H9 (cell line): Measurements from ENCODE around the gene ADAM22. TPM values are rescaled to one million over a fixed set of nuclear protein-coding genes. Genes with fewer than 3 reads are reported as not detected.

Experiments used
- DNase-seq: peaks from one replicate; pipeline ENCODE4 v3.0.0-alpha.2; 2017
- H2AFZ ChIP-seq: one replicate; pipeline ENCODE4 v1.6.1; 2013; ENCODE audit warnings: mild to moderate bottlenecking, low read length, control low read depth, moderate library complexity
- H2AK5ac ChIP-seq: 2 replicates; pipeline ENCODE4 v1.6.1; 2013; ENCODE audit warnings: low read length, control low read depth, mixed read lengths; ENCODE audit not compliant: insufficient read length
- H2BK120ac ChIP-seq: one replicate; pipeline ENCODE4 v1.6.1; 2013; ENCODE audit warnings: low read depth, mild to moderate bottlenecking, low read length, control low read depth, inconsistent platforms; ENCODE audit not compliant: poor library complexity, severe bottlenecking
- H2BK12ac ChIP-seq: 2 replicates; pipeline ENCODE4 v1.6.1; 2013; ENCODE audit warnings: low read length, control low read depth, mixed read lengths, low read depth; ENCODE audit not compliant: insufficient read length
- H2BK15ac ChIP-seq: 2 replicates; pipeline ENCODE4 v1.6.1; 2013; ENCODE audit warnings: low read depth, low read length, control low read depth
- H2BK20ac ChIP-seq: one replicate; pipeline ENCODE4 v1.6.1; 2013; ENCODE audit warnings: low read depth, mild to moderate bottlenecking, low read length, control low read depth, inconsistent platforms; ENCODE audit not compliant: poor library complexity, severe bottlenecking
- H2BK5ac ChIP-seq: 2 replicates; pipeline ENCODE4 v1.6.1; 2013; ENCODE audit warnings: low read length, control low read depth, mixed read lengths; ENCODE audit not compliant: insufficient read length
- H3K14ac ChIP-seq: 2 replicates; pipeline ENCODE4 v1.6.1; 2013; ENCODE audit warnings: low read length, control low read depth; ENCODE audit not compliant: insufficient read depth
- H3K18ac ChIP-seq: 2 replicates; pipeline ENCODE4 v1.6.1; 2013; ENCODE audit warnings: low read depth, mild to moderate bottlenecking, mixed read lengths, low read length, control low read depth; ENCODE audit not compliant: insufficient read length
- H3K23ac ChIP-seq: 2 replicates; pipeline ENCODE4 v1.6.1; 2013; ENCODE audit warnings: low read length, control low read depth, mixed read lengths, low read depth; ENCODE audit not compliant: insufficient read length
- H3K23me2 ChIP-seq: 2 replicates; pipeline ENCODE4 v1.6.1; 2013; ENCODE audit warnings: low read depth, mild to moderate bottlenecking, mixed read lengths, low read length, control low read depth; ENCODE audit not compliant: insufficient read length, poor library complexity, severe bottlenecking
- H3K27ac ChIP-seq: 2 replicates; pipeline ENCODE4 v1.5.1; 2013; ENCODE audit warnings: low read length, control low read depth, mixed read lengths, low read depth; ENCODE audit not compliant: insufficient read length
- H3K27me3 ChIP-seq: 2 replicates; pipeline ENCODE4 v1.6.1; 2013; ENCODE audit warnings: low read length, control low read depth, inconsistent platforms; ENCODE audit not compliant: insufficient read depth
- H3K4ac ChIP-seq: 2 replicates; pipeline ENCODE4 v1.6.1; 2013; ENCODE audit warnings: low read depth, mild to moderate bottlenecking, control low read depth, inconsistent platforms, low read length, moderate library complexity
- H3K4me1 ChIP-seq: 2 replicates; pipeline ENCODE4 v1.6.1; 2013; ENCODE audit warnings: low read length, control low read depth, inconsistent platforms; ENCODE audit not compliant: insufficient read depth
- H3K4me2 ChIP-seq: 2 replicates; pipeline ENCODE4 v1.6.1; 2013; ENCODE audit warnings: low read length, control low read depth, mixed read lengths; ENCODE audit not compliant: insufficient read length, insufficient read depth
- H3K56ac ChIP-seq: 2 replicates; pipeline ENCODE4 v1.6.1; 2013; ENCODE audit warnings: low read depth, mild to moderate bottlenecking, mixed read lengths, low read length, control low read depth; ENCODE audit not compliant: insufficient read length
- H3K79me1 ChIP-seq: 2 replicates; pipeline ENCODE4 v1.6.1; 2013; ENCODE audit warnings: low read depth, mild to moderate bottlenecking, moderate library complexity, low read length, control low read depth, inconsistent platforms; ENCODE audit not compliant: insufficient read depth, poor library complexity, severe bottlenecking
- H3K79me2 ChIP-seq: 2 replicates; pipeline ENCODE4 v1.6.1; 2013; ENCODE audit warnings: low read length, control low read depth, inconsistent platforms; ENCODE audit not compliant: insufficient read depth
- H3K9ac ChIP-seq: 2 replicates; pipeline ENCODE4 v1.6.1; 2013; ENCODE audit warnings: low read length, control low read depth, mixed read lengths; ENCODE audit not compliant: insufficient read length; ENCODE audit errors: extremely low read depth
- H3K9me3 ChIP-seq: one replicate; pipeline ENCODE4 v1.6.1; 2013; ENCODE audit warnings: low read depth, low read length, inconsistent platforms; ENCODE audit not compliant: control insufficient read depth
- H3T11ph ChIP-seq: one replicate; pipeline ENCODE4 v1.6.1; 2013; ENCODE audit warnings: mild to moderate bottlenecking, low read length, control low read depth, inconsistent platforms
- H4K20me1 ChIP-seq: one replicate; pipeline ENCODE4 v1.6.1; 2013; ENCODE audit not compliant: control insufficient read depth, insufficient read length, insufficient read depth
- H4K5ac ChIP-seq: 2 replicates; pipeline ENCODE4 v1.6.1; 2013; ENCODE audit warnings: low read depth, mild to moderate bottlenecking, mixed read lengths, low read length, control low read depth; ENCODE audit not compliant: insufficient read length
- H4K8ac ChIP-seq: replicated peaks from 2 replicates; pipeline ENCODE4 v1.6.1; 2013; ENCODE audit warnings: low read length, control low read depth, mixed read lengths, low read depth; ENCODE audit not compliant: insufficient read length
- H4K91ac ChIP-seq: 2 replicates; pipeline ENCODE4 v1.6.1; 2013; ENCODE audit warnings: low read depth, mild to moderate bottlenecking, moderate library complexity, mixed read lengths, low read length, control low read depth; ENCODE audit not compliant: insufficient read length
- H3K27ac Mint-ChIP-seq, 3 experiments: 2 replicates in 2 of 3; 3 replicates in 1 of 3; pipeline ENCODE4 v1.8.0; 2020 to 2021; ENCODE audit warnings: mixed read lengths in 3 of 3, mild to moderate bottlenecking in 1 of 3, moderate library complexity in 1 of 3
- H3K27me3 Mint-ChIP-seq: 2 replicates; pipeline ENCODE4 v1.8.0; 2021; ENCODE audit warnings: low read depth, mild to moderate bottlenecking, moderate library complexity, mixed read lengths
- H3K36me3 Mint-ChIP-seq, 3 experiments: 2 replicates in 2 of 3; 3 replicates in 1 of 3; pipeline ENCODE4 v1.8.0; 2020 to 2021; ENCODE audit warnings: low read depth in 3 of 3, mixed read lengths in 3 of 3; ENCODE audit not compliant: insufficient read depth in 1 of 3
- H3K4me1 Mint-ChIP-seq, 2 experiments: 2 replicates each; pipeline ENCODE4 v1.8.0; 2020; ENCODE audit warnings: mixed read lengths in 2 of 2
- H3K4me3 Mint-ChIP-seq, 2 experiments: 2 replicates in 1 of 2; 3 replicates in 1 of 2; pipeline ENCODE4 v1.8.0; 2020 to 2021; ENCODE audit warnings: mild to moderate bottlenecking in 2 of 2, mixed read lengths in 2 of 2, moderate library complexity in 1 of 2
- H3K9me3 Mint-ChIP-seq, 2 experiments: 2 replicates in 1 of 2; 3 replicates in 1 of 2; pipeline ENCODE4 v1.8.0; 2020; ENCODE audit warnings: mild to moderate bottlenecking in 2 of 2, mixed read lengths in 2 of 2, moderate library complexity in 1 of 2
- WGBS: extraction: QIAGEN DNeasy Blood & Tissue Kit; methylation state at CpG from one replicate; pipeline ENCODE4 v1.1.7; 2013; ENCODE audit warnings: missing lambda C conversion rate, low lambda C conversion rate, mixed read lengths; ENCODE audit not compliant: insufficient read length; ENCODE audit errors: extremely low coverage; 5-methylcytosine and 5-hydroxymethylcytosine counted together
- total RNA-seq: library from RNA; stranded (reverse); gene quantifications from 2 replicates; pipeline ENCODE4 v1.2.1, GENCODE V29; 2021
- TF ChIP-seq, protein P1 (sequence below): fragments of 200-600 bp; sonication (generic); conservative IDR thresholded peaks from 3 replicates; pipeline ENCODE4 v1.8.0; 2021; ENCODE audit warnings: antibody characterized with exemption, mild to moderate bottlenecking

Gene ADAM22
- total RNA-seq, 1 experiment from 2014 or later: 8.7 TPM

DNA sequence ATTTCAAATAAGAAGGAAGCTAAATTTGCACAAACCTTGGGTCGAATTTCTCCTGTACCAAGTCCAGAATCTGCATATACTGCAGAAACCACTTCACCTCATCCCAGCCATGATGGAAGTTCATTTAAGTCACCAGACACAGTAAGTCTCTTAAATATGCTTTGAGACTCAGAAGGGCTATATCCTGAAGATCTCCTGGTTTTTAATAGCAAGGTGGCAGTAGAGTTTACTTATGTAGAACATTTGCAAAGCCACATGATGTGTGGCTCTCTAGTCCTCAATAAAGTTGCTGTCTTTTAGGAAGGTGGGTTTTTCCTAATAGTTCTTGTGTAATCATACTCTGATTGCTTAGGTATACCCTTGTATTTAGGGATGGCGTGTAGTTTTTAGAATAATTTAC lies 49.0 kb upstream of the ADAM22 start:
- Histone ChIP-seq H4K91ac (no peak overlapping the region), H3K9me3 (no peaks in the 10 kb centered on the region), H3K27ac (no peak overlapping the region), H3K4ac (no peak overlapping the region), H4K8ac (no peak overlapping the region), H3K18ac (no peak overlapping the region), H3K9ac (no peak overlapping the region), H3K79me2 (no peaks in the 10 kb centered on the region; the same call in 1 of the 2 replicates), H4K5ac (no peak overlapping the region), H2AFZ (no peak overlapping the region), H3K4me1 (no peaks in the 10 kb centered on the region), H2BK20ac (no peak overlapping the region), H3K4me2 (no peak overlapping the region), H2BK120ac (no peak overlapping the region), H3K56ac (no peak overlapping the region), H3K23ac (no peak overlapping the region), H3T11ph (no peak overlapping the region), H2BK12ac (no peak overlapping the region), H2AK5ac (no peak overlapping the region), H4K20me1 (no peaks in the 10 kb centered on the region), H2BK15ac (no peak overlapping the region), H3K14ac (no peak overlapping the region), H2BK5ac (no peak overlapping the region), H3K27me3 (no peaks in the 10 kb centered on the region), H3K23me2 (no peaks in the 10 kb centered on the region), H3K79me1 (no peaks in the 10 kb centered on the region)
- H3K36me3 Mint-ChIP-seq: peaks cover 27 to 70% (median 63%) of the 10 kb centered on the region in 3 experiments; a peak in 6 of 7 replicates
- TF ChIP-seq, protein P1, sequence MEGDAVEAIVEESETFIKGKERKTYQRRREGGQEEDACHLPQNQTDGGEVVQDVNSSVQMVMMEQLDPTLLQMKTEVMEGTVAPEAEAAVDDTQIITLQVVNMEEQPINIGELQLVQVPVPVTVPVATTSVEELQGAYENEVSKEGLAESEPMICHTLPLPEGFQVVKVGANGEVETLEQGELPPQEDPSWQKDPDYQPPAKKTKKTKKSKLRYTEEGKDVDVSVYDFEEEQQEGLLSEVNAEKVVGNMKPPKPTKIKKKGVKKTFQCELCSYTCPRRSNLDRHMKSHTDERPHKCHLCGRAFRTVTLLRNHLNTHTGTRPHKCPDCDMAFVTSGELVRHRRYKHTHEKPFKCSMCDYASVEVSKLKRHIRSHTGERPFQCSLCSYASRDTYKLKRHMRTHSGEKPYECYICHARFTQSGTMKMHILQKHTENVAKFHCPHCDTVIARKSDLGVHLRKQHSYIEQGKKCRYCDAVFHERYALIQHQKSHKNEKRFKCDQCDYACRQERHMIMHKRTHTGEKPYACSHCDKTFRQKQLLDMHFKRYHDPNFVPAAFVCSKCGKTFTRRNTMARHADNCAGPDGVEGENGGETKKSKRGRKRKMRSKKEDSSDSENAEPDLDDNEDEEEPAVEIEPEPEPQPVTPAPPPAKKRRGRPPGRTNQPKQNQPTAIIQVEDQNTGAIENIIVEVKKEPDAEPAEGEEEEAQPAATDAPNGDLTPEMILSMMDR: no peak
- H3K4me1 Mint-ChIP-seq: no peaks in the 10 kb centered on the region
- WGBS: no CpG with 5 or more reads among the region's 2 CpGs
- no peak for DNase-seq
- no peak overlapping the region for H3K4me3 Mint-ChIP-seq
- no peaks in the 10 kb centered on the region for H3K27me3 Mint-ChIP-seq
- no peaks in the 10 kb centered on the region; a peak in 1 of 5 replicates for H3K9me3 Mint-ChIP-seq
- H3K27ac Mint-ChIP-seq: peak overlapping the region in 1 of 3 experiments; percentile 56; a peak in 2 of 7 replicates
